ENCODE results near the gene PLLP.

GRCh38 chr16:57303021-57303909 is 18.8 kb upstream of the PLLP start:
- TF ChIP-seq CREB1 (IDR thresholded peaks at IDR 0.05), result no peak
- no peak for TF ChIP-seq CREB1 (CRISPR knock-in tag; IDR thresholded peaks at IDR 0.05)
- TF ChIP-seq POLR2AphosphoS2 (IDR thresholded peaks at IDR 0.05; ENCODE audit: low read length), result no peak
- no peak for TF ChIP-seq CTBP1 (IDR thresholded peaks at IDR 0.05; ENCODE audit: borderline replicate concordance)
- no peak for TF ChIP-seq NR2C1 (IDR thresholded peaks at IDR 0.05)
- no peak for TF ChIP-seq NR2C1 (tag; IDR thresholded peaks at IDR 0.05)
- TF ChIP-seq HDAC2 (IDR thresholded peaks at IDR 0.05), result no peak

Data from K562 (cell line).